Lower lobe of right lung (tissue), 2 donors: ENCODE data around the gene KRT7. TPM values are rescaled to one million over a fixed set of nuclear protein-coding genes. Genes with fewer than 3 reads are reported as not detected.

Experiments
- ATAC-seq, 2 donors: fragments of 200-7000 bp; cut with Tn5 transposase; one replicate each; pipeline ENCODE4 v1.9.1; 2020 to 2022; ENCODE audit warnings: mild to moderate bottlenecking in 2 of 2, moderate library complexity in 2 of 2
- DNase-seq: peaks from one replicate; pipeline ENCODE4 v3.0.0-alpha.2; 2020
- H3K27ac ChIP-seq: fragments of 200-600 bp; one replicate; pipeline ENCODE4 v1.8.0; 2022
- H3K27me3 ChIP-seq: fragments of 200-600 bp; one replicate; pipeline ENCODE4 v1.8.0; 2022; ENCODE audit warnings: low read depth
- H3K36me3 ChIP-seq: fragments of 200-600 bp; one replicate; pipeline ENCODE4 v1.8.0; 2022; ENCODE audit warnings: mild to moderate bottlenecking
- H3K4me1 ChIP-seq: fragments of 200-600 bp; one replicate; pipeline ENCODE4 v1.8.0; 2022
- H3K4me3 ChIP-seq: fragments of 200-600 bp; one replicate; pipeline ENCODE4 v1.8.0; 2022; ENCODE audit warnings: mild to moderate bottlenecking
- H3K9me3 ChIP-seq: fragments of 200-600 bp; one replicate; pipeline ENCODE4 v1.8.0; 2022
- intact Hi-C: fragments of 100-400 bp; cut with DNase I; formaldehyde crosslinking; loops from one replicate; pipeline ENCODE4 v1.11.0; 2022
- total RNA-seq: library from RNA; stranded (reverse); fragmentation: NEBNext Ultra II Directional; extraction: Animal tissue kit (Norgen Biotek cat#: 25700); gene quantifications from one replicate; pipeline ENCODE4 v1.2.1, GENCODE V29; 2021
- TF ChIP-seq, protein P1 (sequence below): fragments of 200-600 bp; IDR thresholded peaks from one replicate; pipeline ENCODE4 v1.8.0; 2022; ENCODE audit warnings: antibody characterized with exemption, mild to moderate bottlenecking
- donor health status: DM: no; HTN: yes; CAD: no; lungs with severe emphysema.

KRT7 gene
- total RNA-seq, 1 donor from 2014 or later: 257 TPM

- TF ChIP-seq, protein P1, sequence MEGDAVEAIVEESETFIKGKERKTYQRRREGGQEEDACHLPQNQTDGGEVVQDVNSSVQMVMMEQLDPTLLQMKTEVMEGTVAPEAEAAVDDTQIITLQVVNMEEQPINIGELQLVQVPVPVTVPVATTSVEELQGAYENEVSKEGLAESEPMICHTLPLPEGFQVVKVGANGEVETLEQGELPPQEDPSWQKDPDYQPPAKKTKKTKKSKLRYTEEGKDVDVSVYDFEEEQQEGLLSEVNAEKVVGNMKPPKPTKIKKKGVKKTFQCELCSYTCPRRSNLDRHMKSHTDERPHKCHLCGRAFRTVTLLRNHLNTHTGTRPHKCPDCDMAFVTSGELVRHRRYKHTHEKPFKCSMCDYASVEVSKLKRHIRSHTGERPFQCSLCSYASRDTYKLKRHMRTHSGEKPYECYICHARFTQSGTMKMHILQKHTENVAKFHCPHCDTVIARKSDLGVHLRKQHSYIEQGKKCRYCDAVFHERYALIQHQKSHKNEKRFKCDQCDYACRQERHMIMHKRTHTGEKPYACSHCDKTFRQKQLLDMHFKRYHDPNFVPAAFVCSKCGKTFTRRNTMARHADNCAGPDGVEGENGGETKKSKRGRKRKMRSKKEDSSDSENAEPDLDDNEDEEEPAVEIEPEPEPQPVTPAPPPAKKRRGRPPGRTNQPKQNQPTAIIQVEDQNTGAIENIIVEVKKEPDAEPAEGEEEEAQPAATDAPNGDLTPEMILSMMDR: no peak
- intact Hi-C loops: no loop called here
- H3K4me3 ChIP-seq: no peak overlapping the region
- ATAC-seq: no peak
- no peak overlapping the region for H3K27ac ChIP-seq
- H3K36me3 ChIP-seq: no peaks in the 10 kb centered on the region
- DNase-seq: no peak
- H3K4me1 ChIP-seq: peaks cover 30% of the 10 kb centered on the region
- peaks cover 7% of the 10 kb centered on the region for H3K27me3 ChIP-seq
- H3K9me3 ChIP-seq: no peaks in the 10 kb centered on the region
Observed at GRCh38 chr12:52277486-52278245, 44.6 kb downstream of the KRT7 start.

- Histone ChIP-seq H3K27me3 (peaks cover 7% of the 10 kb centered on the region), H3K4me3 (no peak overlapping the region), H3K36me3 (no peaks in the 10 kb centered on the region), H3K4me1 (peaks cover 30% of the 10 kb centered on the region), H3K27ac (peak overlapping the region; percentile 82), H3K9me3 (no peaks in the 10 kb centered on the region)
- DNase-seq (peak; percentile 88), ATAC-seq (peak; percentile 89 to 90)
- intact Hi-C loops: no loop called here
- TF ChIP-seq, protein P1: peak; percentile 99
Observed at GRCh38 chr12:52278575-52279421, 45.8 kb downstream of the KRT7 start.

GRCh38 chr12:52279422-52280318 is 46.6 kb downstream of the KRT7 start:
- peak overlapping the region; percentile 82 for H3K27ac ChIP-seq
- no peaks in the 10 kb centered on the region for H3K36me3 ChIP-seq
- H3K9me3 ChIP-seq: no peaks in the 10 kb centered on the region
- peaks cover 7% of the 10 kb centered on the region for H3K27me3 ChIP-seq
- H3K4me3 ChIP-seq: no peak overlapping the region
- no peak for DNase-seq
- intact Hi-C loops: no loop called here
- peak; percentile 1 to 8 for ATAC-seq
- H3K4me1 ChIP-seq: peaks cover 30% of the 10 kb centered on the region
- TF ChIP-seq, protein P1: no peak

DNA sequence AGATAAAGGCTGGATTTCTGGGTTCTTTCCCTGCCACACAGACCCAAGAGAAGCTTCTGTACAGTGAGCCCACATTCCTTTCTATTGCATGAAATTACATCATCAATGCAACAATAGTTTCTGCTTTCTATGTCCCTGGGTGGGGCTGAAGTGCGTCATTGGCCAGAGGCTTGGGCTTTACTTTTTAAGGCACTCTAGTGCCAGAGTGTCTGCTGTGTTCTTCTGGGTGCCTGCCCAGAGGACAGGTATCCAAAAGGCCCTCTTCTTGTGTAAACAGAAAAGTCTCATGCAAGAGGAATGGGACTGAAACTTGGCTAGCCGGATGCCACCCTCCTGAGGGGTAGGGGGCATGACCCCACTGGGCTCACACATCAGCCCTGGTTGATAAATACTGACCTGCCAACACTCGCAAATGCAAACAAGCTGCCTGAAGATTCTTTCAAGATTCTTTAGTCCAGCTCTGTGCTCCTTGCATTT is 47.3 kb downstream of the KRT7 start:
- Histone ChIP-seq H3K4me3 (no peak overlapping the region), H3K9me3 (no peaks in the 10 kb centered on the region), H3K36me3 (no peaks in the 10 kb centered on the region), H3K4me1 (peaks cover 30% of the 10 kb centered on the region), H3K27me3 (peaks cover 7% of the 10 kb centered on the region), H3K27ac (peak overlapping the region; percentile 82)
- TF ChIP-seq, protein P1: no peak
- ATAC-seq (peak; percentile 87 to 88), DNase-seq (peak; percentile 89)
- intact Hi-C loops: no loop called here
